Spleen (tissue), 7 donors: Measurements from ENCODE around the gene DAPK3.

Experiments
- POLR2A ChIP-seq, 3 donors: fragments of 450-650 bp; IDR thresholded peaks; one replicate each; pipeline ENCODE4 v1.5.1; 2017; ENCODE audit warnings: antibody characterized with exemption in 3 of 3, mild to moderate bottlenecking in 1 of 3
- TF ChIP-seq, protein P1 (sequence below), 11 experiments: fragments of 200-600 bp in 7 of 11; fragments of 450-650 bp in 4 of 11; sonication (generic) in 4 of 11; IDR thresholded peaks in 8 of 11; conservative IDR thresholded peaks in 3 of 11; 1 replicate in 7 of 11; 2 replicates in 4 of 11; pipeline versions ENCODE4 v1.4.0 to v1.8.0; 2016 to 2021; ENCODE audit warnings: antibody characterized with exemption in 11 of 11, inconsistent platforms in 4 of 11, mild to moderate bottlenecking in 1 of 11
- donor health status: DM: no; HTN: no; CAD: no; lungs with moderate emphysema.
- donor health status: DM: no; HTN: no; CAD: no.
- donor health status: DM: no; HTN: no; CAD: no.

DNA sequence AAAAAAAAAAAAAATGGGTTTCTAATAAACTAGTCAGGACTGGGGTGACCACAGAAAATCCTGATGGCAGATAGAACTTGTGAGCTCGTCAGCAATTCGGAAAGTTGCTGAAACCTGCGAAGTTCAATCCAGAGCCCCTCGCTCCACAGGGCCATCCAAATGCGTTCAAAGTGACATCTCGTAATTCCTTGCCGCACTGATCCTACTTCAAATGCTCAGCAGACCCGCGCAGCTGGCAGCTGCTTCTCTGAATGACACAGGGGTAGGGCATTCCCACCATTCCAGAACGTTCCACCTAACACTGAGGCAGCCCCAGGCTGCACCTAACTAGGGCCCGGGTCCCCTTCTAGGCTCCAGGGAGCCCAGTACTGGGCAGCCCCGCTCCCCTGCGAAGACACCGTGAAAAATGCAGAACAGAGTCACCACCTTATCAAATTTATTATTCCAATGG lies 4.8 kb upstream of the DAPK3 start:
- TF ChIP-seq, protein P1, sequence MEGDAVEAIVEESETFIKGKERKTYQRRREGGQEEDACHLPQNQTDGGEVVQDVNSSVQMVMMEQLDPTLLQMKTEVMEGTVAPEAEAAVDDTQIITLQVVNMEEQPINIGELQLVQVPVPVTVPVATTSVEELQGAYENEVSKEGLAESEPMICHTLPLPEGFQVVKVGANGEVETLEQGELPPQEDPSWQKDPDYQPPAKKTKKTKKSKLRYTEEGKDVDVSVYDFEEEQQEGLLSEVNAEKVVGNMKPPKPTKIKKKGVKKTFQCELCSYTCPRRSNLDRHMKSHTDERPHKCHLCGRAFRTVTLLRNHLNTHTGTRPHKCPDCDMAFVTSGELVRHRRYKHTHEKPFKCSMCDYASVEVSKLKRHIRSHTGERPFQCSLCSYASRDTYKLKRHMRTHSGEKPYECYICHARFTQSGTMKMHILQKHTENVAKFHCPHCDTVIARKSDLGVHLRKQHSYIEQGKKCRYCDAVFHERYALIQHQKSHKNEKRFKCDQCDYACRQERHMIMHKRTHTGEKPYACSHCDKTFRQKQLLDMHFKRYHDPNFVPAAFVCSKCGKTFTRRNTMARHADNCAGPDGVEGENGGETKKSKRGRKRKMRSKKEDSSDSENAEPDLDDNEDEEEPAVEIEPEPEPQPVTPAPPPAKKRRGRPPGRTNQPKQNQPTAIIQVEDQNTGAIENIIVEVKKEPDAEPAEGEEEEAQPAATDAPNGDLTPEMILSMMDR (IDR thresholded peaks at IDR 0.05 in 8 of 11, conservative IDR thresholded peaks at IDR 0.05 in 3 of 11), result no peak
- TF ChIP-seq POLR2A (IDR thresholded peaks at IDR 0.05), result no peak
